GM23338 (cell line): Measurements from ENCODE around the gene CTNNA2. TPM values are rescaled to one million over a fixed set of nuclear protein-coding genes. Genes with fewer than 3 reads are reported as not detected.

ENCODE experiments used
- ATAC-seq: fragments of 200-7000 bp; cut with Tn5 transposase; 3 replicates; pipeline ENCODE4 v1.9.1; 2020
- DNase-seq: peaks from one replicate; pipeline ENCODE4 v3.0.0-alpha.2; 2015; ENCODE audit warnings: low spot score
- H2AFZ ChIP-seq: fragments of 200-600 bp; sonication (generic); 2 replicates; pipeline ENCODE4 v1.8.0; 2016; ENCODE audit warnings: antibody characterized with exemption, mild to moderate bottlenecking, moderate library complexity
- H3F3A ChIP-seq: fragments of 200-600 bp; sonication (generic); replicated peaks from 2 replicates; pipeline ENCODE4 v1.8.0; 2017; ENCODE audit warnings: antibody characterized with exemption, mixed run types, low read depth
- H3K27ac ChIP-seq: fragments of 200-600 bp; sonication (generic); 2 replicates; pipeline ENCODE4 v1.6.1; 2016; ENCODE audit warnings: low read depth
- H3K27me3 ChIP-seq: fragments of 200-600 bp; sonication (generic); 2 replicates; pipeline ENCODE4 v1.8.0; 2016; ENCODE audit warnings: mild to moderate bottlenecking, mixed run types, moderate library complexity; ENCODE audit not compliant: insufficient read depth
- H3K36me3 ChIP-seq: fragments of 200-600 bp; sonication (generic); 2 replicates; pipeline ENCODE4 v1.8.0; 2016; ENCODE audit warnings: mild to moderate bottlenecking; ENCODE audit not compliant: insufficient read depth
- H3K4me1 ChIP-seq: fragments of 200-600 bp; sonication (generic); 2 replicates; pipeline ENCODE4 v1.8.0; 2016; ENCODE audit warnings: mild to moderate bottlenecking, moderate library complexity; ENCODE audit not compliant: insufficient read depth
- H3K4me2 ChIP-seq: fragments of 200-600 bp; sonication (generic); 2 replicates; pipeline ENCODE4 v1.7.1; 2017; ENCODE audit warnings: mixed run types
- H3K4me3 ChIP-seq: fragments of 200-600 bp; sonication (generic); 2 replicates; pipeline ENCODE4 v1.6.1; 2016; ENCODE audit warnings: mixed run types
- H3K79me2 ChIP-seq: fragments of 200-600 bp; sonication (generic); replicated peaks from 2 replicates; pipeline ENCODE4 v1.8.0; 2017; ENCODE audit warnings: mild to moderate bottlenecking; ENCODE audit not compliant: insufficient read depth
- H3K9me2 ChIP-seq: fragments of 200-600 bp; sonication (generic); 2 replicates; pipeline ENCODE4 v1.8.0; 2017; ENCODE audit not compliant: insufficient read depth
- H4K20me1 ChIP-seq: fragments of 200-600 bp; sonication (generic); replicated peaks from 2 replicates; pipeline ENCODE4 v1.8.0; 2017; ENCODE audit warnings: mild to moderate bottlenecking; ENCODE audit not compliant: insufficient read depth
- H3K27ac Mint-ChIP-seq: 2 replicates; pipeline ENCODE4 v1.8.0; 2020; ENCODE audit warnings: inconsistent platforms, mild to moderate bottlenecking, moderate library complexity, mixed read lengths
- H3K27me3 Mint-ChIP-seq: 3 replicates; pipeline ENCODE4 v1.8.0; 2022; ENCODE audit warnings: low read depth, mild to moderate bottlenecking, moderate library complexity, mixed read lengths, inconsistent platforms; ENCODE audit not compliant: insufficient read depth, poor library complexity
- H3K36me3 Mint-ChIP-seq: 3 replicates; pipeline ENCODE4 v1.8.0; 2021; ENCODE audit warnings: low read depth, mild to moderate bottlenecking, inconsistent platforms, moderate library complexity, mixed read lengths
- H3K4me1 Mint-ChIP-seq: 3 replicates; pipeline ENCODE4 v1.8.0; 2020; ENCODE audit warnings: mild to moderate bottlenecking, inconsistent platforms, mixed read lengths
- H3K4me3 Mint-ChIP-seq: 3 replicates; pipeline ENCODE4 v1.8.0; 2021; ENCODE audit warnings: moderate library complexity, mild to moderate bottlenecking, inconsistent platforms, mixed read lengths
- H3K9me3 Mint-ChIP-seq: 3 replicates; pipeline ENCODE4 v1.8.0; 2020; ENCODE audit warnings: moderate library complexity, mild to moderate bottlenecking, inconsistent platforms, mixed read lengths
- CREB1 ChIP-seq: fragments of 250-450 bp; sonication (Bioruptor Pico); IDR thresholded peaks from 2 replicates; pipeline ENCODE4 v1.5.0; 2020; ENCODE audit warnings: low read depth, mild to moderate bottlenecking, moderate library complexity
- ETS1 ChIP-seq: IDR thresholded peaks from 2 replicates; pipeline ENCODE4 v1.6.1; 2016; ENCODE audit warnings: antibody characterized with exemption
- JUNB ChIP-seq: IDR thresholded peaks from one replicate; pipeline ENCODE4 v1.6.1; 2016; ENCODE audit warnings: antibody characterized with exemption; ENCODE audit not compliant: unreplicated experiment
- STAT1 ChIP-seq: IDR thresholded peaks from one replicate; pipeline ENCODE4 v1.6.1; 2016; ENCODE audit warnings: antibody characterized with exemption; ENCODE audit not compliant: unreplicated experiment
- ZNF114 ChIP-seq: fragments of 250-450 bp; sonication (Bioruptor Pico); IDR thresholded peaks from 2 replicates; pipeline ENCODE4 v1.5.0; 2020; ENCODE audit warnings: mild to moderate bottlenecking, moderate library complexity
- ZNF462 ChIP-seq: fragments of 250-450 bp; sonication (Bioruptor Pico); IDR thresholded peaks from 2 replicates; pipeline ENCODE4 v1.5.0; 2020; ENCODE audit warnings: mild to moderate bottlenecking, moderate library complexity
- polyA plus RNA-seq: library from polyadenylated mRNA; unstranded; fragments of >200 nt; fragmentation: Nextera tagmentation; extraction: Ambion mirVana; gene quantifications from 2 replicates; pipeline ENCODE4 v1.2.1, GENCODE V29; 2016
- total RNA-seq: library from RNA; depleted of rRNA; stranded (reverse); fragments of >200 nt; shearing (Covaris generic); gene quantifications from 2 replicates; pipeline ENCODE4 v1.2.3, GENCODE V29; 2014

CTNNA2 gene
- total and polyA plus RNA-seq, 2 experiments from 2014 or later, result 6.4 to 15.6 TPM

- H3K36me3 ChIP-seq, result no peaks in the 10 kb centered on the region
- H3K27ac ChIP-seq, result no peak overlapping the region
- Mint-ChIP-seq H3K4me3 (no peak overlapping the region), H3K27me3 (peaks cover 3% of the 10 kb centered on the region), H3K27ac (no peak overlapping the region), H3K4me1 (no peaks in the 10 kb centered on the region), H3K36me3 (no peaks in the 10 kb centered on the region), H3K9me3 (no peaks in the 10 kb centered on the region; the same call in 2 of the 3 replicates)
- H3K4me1 ChIP-seq, result peaks cover 6% of the 10 kb centered on the region; the same call in 1 of the 2 replicates
- no peaks in the 10 kb centered on the region for H3K27me3 ChIP-seq
- H3K9me2 ChIP-seq, result peaks cover 4% of the 10 kb centered on the region; the same call in 1 of the 2 replicates
- H3F3A ChIP-seq, result no peaks in the 10 kb centered on the region
- DNase-seq, result no peak
- H3K79me2 ChIP-seq, result no peaks in the 10 kb centered on the region
- H3K4me2 ChIP-seq, result no peak overlapping the region
- H3K4me3 ChIP-seq, result no peak overlapping the region
- H4K20me1 ChIP-seq, result no peaks in the 10 kb centered on the region
- no peak overlapping the region for H2AFZ ChIP-seq
- TF ChIP-seq ETS1, result no peak
- no peak for TF ChIP-seq JUNB
- no peak for TF ChIP-seq STAT1
- TF ChIP-seq ZNF114 (CRISPR knock-in tag), result no peak
- no peak for TF ChIP-seq ZNF462 (CRISPR knock-in tag)
- no peak for TF ChIP-seq CREB1 (CRISPR knock-in tag)
- ATAC-seq, result no peak
Observed at GRCh38 chr2:79750321-79750720, 237.5 kb downstream of the CTNNA2 start.
